PFSK-1 (cell line): ENCODE measurements around the gene DCXR.

ENCODE experiments used
- FOXP2 ChIP-seq: optimal IDR thresholded peaks from 2 replicates; pipeline ENCODE3; 2011; ENCODE audit warnings: borderline replicate concordance, control low read depth, inconsistent platforms; ENCODE audit not compliant: insufficient read depth; ENCODE audit errors: extremely low read length, extremely low read depth
- POLR2AphosphoS5 ChIP-seq: IDR thresholded peaks from 2 replicates; pipeline ENCODE4 v1.6.1; 2012; ENCODE audit warnings: low read depth, mild to moderate bottlenecking, control low read depth, low read length, moderate library complexity
- REST ChIP-seq, 2 experiments: IDR thresholded peaks; 2 replicates each; pipeline versions ENCODE4 v1.6.1 to v1.8.0; 2011 to 2012; ENCODE audit warnings: low read depth in 2 of 2, low read length in 2 of 2, control low read depth in 1 of 2, inconsistent platforms in 1 of 2, mild to moderate bottlenecking in 1 of 2, moderate library complexity in 1 of 2; ENCODE audit not compliant: insufficient read depth in 1 of 2
- SIN3A ChIP-seq: IDR thresholded peaks from 2 replicates; pipeline ENCODE4 v1.6.1; 2012; ENCODE audit warnings: mild to moderate bottlenecking, low read length, moderate library complexity, borderline replicate concordance; ENCODE audit not compliant: insufficient read depth
- TAF1 ChIP-seq: IDR thresholded peaks from 2 replicates; pipeline ENCODE4 v1.6.1; 2012; ENCODE audit warnings: low read length, control low read depth, borderline replicate concordance; ENCODE audit not compliant: insufficient read depth

GRCh38 chr17:82007495-82008257, 29.8 kb downstream of the DCXR start:
- TF ChIP-seq POLR2AphosphoS5: no peak
- no peak for TF ChIP-seq REST (IDR thresholded peaks at IDR 0.05; ENCODE audit: insufficient read depth in 1 of 2, low read depth in 2 of 2, low read length in 2 of 2)
- TF ChIP-seq FOXP2: no peak
- TF ChIP-seq TAF1: no peak
- no peak for TF ChIP-seq SIN3A
